Stimulated activated memory B cell treated with anti-CD40 and anti-IgM and Interleukin-4, amounts not matched to agents 10 μg/mL and 1 μg/mL and 100 μg/mL, for 72 hours (primary cell): ENCODE results near the gene SMTNL2.
"Not testable (repeated sequence)": the region's sequence is repeated elsewhere in the genome, so short reads cannot be mapped to it uniquely, and the experiment has no call there.

Experiments used
- ATAC-seq: fragments of 150-1000 bp; cut with Tn5 transposase; 2 replicates; pipeline ENCODE4 v1.10.0; 2021
- H3K27ac Mint-ChIP-seq: one replicate; pipeline ENCODE4 v1.8.0; 2022; ENCODE audit warnings: mild to moderate bottlenecking, mixed read lengths
- H3K27me3 Mint-ChIP-seq: one replicate; pipeline ENCODE4 v1.8.0; 2022; ENCODE audit warnings: mixed read lengths
- H3K36me3 Mint-ChIP-seq: one replicate; pipeline ENCODE4 v1.8.0; 2022; ENCODE audit warnings: mixed read lengths
- H3K4me1 Mint-ChIP-seq: one replicate; pipeline ENCODE4 v1.8.0; 2022; ENCODE audit warnings: mixed read lengths
- H3K4me3 Mint-ChIP-seq: one replicate; pipeline ENCODE4 v1.8.0; 2022; ENCODE audit warnings: mild to moderate bottlenecking, moderate library complexity, mixed read lengths
- H3K9me3 Mint-ChIP-seq: one replicate; pipeline ENCODE4 v1.8.0; 2022; ENCODE audit warnings: mixed read lengths

The SMTNL2 gene

DNA sequence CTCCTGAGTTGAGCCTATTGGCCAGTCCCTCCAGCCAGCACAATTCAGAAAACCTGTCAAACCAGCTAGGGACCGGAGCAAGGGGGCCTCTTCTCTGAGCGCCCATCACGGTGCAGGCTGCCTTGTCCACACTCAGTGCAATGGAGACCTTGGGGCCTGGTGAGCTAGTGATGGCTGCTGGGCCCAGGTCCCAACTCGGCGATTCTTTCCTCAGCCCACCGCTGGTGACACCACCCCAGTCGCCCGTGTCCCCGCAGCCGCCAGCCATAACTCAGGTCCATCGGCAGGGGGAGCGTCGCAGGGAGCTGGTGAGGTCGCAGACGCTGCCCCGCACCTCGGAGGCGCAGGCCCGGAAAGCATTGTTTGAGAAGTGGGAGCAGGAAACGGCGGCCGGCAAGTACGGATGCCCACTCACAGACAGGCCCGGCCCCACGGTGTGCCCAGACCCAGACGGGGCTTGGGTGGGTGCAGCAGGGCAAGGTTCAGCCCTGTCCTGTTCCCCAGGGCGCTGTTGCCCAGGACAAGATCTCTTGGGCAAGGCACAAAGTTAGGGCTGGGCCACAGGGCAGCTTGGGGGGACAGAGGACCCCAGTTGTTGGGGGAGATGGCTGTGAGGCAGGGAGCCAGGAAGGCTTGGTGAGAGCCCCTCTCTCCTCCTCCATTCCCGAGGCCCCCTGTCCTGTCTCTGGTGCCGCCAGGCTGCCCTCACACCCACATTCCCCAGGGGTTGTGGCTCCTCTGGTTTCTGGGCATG is 10.8 kb downstream of the SMTNL2 start:
- H3K4me1 Mint-ChIP-seq: peaks cover 7% of the 10 kb centered on the region
- H3K9me3 Mint-ChIP-seq: no peaks in the 10 kb centered on the region
- no peaks in the 10 kb centered on the region for H3K36me3 Mint-ChIP-seq
- peaks cover 79% of the 10 kb centered on the region for H3K27me3 Mint-ChIP-seq
- H3K4me3 Mint-ChIP-seq: no peak overlapping the region
- no peak overlapping the region for H3K27ac Mint-ChIP-seq
- peak; percentile 52 for ATAC-seq

DNA sequence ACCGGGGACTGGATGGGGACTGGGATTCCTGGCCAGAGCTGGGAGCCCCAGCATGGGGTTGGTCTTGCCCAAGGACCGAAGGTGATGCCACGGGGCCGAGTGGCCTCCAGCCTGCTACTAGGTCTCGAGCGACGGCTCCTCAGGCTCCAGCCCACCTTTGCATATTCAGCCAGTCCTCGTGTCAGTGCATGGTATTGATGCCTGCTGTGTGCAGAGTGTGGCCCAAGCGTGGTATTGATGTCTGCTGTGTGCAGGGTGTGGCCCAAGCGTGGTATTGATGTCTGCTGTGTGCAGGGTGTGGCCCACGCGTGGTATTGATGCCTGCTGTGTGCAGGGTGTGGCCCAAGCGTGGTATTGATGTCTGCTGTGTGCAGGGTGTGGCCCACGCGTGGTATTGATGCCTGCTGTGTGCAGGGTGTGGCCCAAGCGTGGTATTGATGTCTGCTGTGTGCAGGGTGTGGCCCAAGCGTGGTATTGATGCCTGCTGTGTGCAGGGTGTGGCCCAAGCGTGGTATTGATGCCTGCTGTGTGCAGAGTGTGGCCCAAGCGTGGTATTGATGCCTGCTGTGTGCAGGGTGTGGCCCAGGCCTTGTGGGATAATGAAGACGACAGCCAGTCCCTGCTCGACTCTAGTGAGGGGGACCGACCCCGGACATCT is 11.5 kb downstream of the SMTNL2 start:
- H3K4me1 Mint-ChIP-seq, H3K27ac Mint-ChIP-seq, H3K9me3 Mint-ChIP-seq, ATAC-seq, H3K36me3 Mint-ChIP-seq, H3K4me3 Mint-ChIP-seq: not testable (repeated sequence)
- H3K27me3 Mint-ChIP-seq: peaks cover 76% of the 10 kb centered on the region

DNA sequence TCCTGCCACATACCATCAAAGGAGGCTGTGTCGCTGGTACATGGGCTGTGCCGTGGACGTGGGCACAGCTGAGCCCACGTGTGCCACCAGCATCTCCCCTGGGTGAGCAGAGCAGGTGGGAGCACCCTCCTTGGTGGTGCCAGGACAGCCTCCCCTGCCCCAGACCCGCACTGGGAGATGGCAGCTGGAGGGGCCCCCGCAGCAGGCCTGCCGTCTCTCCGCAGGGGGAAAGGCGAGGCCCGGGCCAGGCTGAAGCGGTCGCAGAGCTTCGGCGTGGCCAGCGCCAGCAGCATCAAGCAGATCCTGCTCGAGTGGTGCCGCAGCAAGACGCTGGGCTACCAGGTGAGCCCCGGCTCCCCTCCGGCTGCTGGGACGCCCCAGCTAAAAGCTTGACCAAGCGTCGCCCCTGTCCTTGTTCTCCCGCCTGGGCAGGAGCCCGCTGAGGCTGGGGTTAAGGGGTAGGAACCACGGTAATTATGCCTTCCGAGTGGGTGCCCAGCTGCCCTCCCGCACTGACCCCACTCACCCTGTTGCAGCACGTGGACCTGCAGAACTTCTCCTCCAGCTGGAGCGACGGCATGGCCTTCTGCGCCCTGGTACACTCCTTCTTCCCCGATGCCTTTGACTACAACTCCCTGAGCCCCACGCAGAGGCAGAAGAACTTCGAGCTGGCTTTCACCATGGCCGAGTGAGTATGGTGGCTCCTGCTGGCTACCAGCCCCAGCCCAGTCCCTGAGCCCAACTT is 12.5 kb downstream of the SMTNL2 start:
- Mint-ChIP-seq H3K4me3 (no peak overlapping the region), H3K27ac (no peak overlapping the region), H3K4me1 (peaks cover 7% of the 10 kb centered on the region), H3K27me3 (peaks cover 73% of the 10 kb centered on the region), H3K9me3 (no peaks in the 10 kb centered on the region), H3K36me3 (no peaks in the 10 kb centered on the region)
- no peak for ATAC-seq

DNA sequence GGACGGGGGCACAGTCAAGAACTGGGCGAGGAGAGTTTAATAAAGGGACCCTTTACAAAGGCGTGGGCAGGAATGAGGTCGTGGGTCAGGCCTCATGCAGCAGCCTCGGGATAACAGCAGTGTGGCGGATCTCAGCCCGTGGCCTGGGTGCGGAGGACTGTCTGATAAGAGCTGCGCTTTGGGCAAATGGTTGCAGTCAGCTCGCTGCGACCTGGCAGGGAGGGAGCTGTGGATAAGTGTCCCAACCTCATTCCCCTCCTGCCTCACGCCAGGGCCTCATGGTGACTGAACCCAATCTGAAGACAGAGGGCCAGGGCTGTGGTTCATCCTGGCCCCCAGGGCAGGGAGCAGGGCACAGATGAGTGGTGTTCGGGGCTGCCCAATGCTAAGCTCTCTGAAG is 13.6 kb downstream of the SMTNL2 start:
- no peak for ATAC-seq

DNA sequence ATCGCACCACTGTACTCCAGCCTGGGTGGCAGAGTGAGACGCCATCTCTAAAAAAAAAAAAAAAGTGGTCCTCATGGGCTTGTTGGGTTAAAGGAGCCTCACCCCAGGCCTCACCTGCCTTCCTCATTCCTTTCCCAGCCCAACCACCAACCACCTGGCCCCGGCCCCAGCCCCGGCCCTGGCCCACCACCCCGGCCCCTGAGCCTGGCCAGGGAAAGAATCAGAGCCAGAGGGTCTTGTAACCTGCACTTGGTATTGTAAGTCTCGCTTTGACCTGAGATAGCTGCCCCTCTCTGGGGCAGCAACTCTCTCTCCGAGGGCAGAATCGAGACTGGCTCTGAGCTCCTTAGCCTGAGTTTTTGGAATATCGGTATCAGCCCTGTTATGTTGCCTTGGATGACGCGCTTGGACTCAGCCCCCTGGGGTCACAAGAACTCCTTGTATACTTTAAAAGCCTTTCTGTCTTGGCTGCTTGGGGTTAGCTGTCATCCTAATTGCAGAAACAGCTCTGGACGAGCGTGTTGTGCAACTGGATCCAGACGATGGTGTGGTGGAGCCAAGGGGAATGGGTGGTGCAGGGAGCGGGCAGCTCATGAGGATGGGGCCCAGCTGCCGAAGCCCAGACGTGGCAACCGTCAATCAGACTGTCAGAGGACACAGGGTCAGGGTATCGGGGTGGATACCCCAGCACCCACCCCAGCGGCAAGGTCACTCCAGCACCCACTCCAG is 14.6 kb downstream of the SMTNL2 start:
- no peaks in the 10 kb centered on the region for H3K9me3 Mint-ChIP-seq
- ATAC-seq: no peak
- peaks cover 7% of the 10 kb centered on the region for H3K4me1 Mint-ChIP-seq
- H3K27ac Mint-ChIP-seq: no peak overlapping the region
- no peak overlapping the region for H3K4me3 Mint-ChIP-seq
- H3K36me3 Mint-ChIP-seq: no peaks in the 10 kb centered on the region
- peaks cover 55% of the 10 kb centered on the region for H3K27me3 Mint-ChIP-seq

More for the DNA sequence above, 13.6 kb downstream of the SMTNL2 start:
- Mint-ChIP-seq H3K4me3 (no peak overlapping the region), H3K27me3 (peaks cover 62% of the 10 kb centered on the region), H3K27ac (no peak overlapping the region), H3K36me3 (no peaks in the 10 kb centered on the region), H3K4me1 (peaks cover 7% of the 10 kb centered on the region), H3K9me3 (no peaks in the 10 kb centered on the region)

DNA sequence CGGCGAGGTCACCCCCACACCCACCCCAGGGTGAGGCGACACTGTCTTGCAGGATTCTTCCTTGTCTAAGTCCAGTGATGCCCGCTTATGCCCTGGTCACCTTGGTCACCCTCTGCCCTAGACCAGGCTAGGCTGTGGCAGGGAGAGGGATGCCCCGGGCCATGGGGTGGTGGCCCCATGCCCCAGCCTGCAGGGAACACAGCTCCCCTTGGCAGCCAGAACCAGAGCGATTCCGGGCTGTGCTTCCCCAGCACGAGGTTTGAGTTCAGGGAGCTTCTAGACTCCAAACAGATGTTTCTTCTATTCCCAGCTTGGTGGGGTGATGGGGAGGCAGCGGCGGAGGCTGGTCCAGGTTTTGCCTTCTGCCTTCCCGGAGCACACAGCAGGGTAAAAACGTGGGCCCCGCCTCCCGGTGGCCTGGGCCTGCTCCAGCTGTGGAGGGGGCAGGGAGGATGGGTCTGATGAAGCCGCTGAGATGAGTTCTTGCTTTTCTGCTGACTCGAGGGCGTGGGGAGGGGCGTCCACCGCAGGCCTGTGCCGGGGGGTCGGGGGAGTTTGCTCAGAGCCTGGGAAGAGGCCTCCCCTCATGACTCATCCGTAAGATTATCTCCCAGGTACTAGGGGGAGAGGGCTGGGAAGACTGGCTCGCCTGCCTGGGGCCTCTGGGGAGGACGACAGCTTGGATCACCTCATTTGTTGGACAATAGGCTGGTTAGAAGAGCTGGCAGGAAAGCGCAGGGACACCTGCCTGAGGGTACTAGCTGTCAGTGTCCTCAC is 15.4 kb downstream of the SMTNL2 start:
- no peaks in the 10 kb centered on the region for H3K9me3 Mint-ChIP-seq
- H3K4me1 Mint-ChIP-seq: peaks cover 7% of the 10 kb centered on the region
- no peaks in the 10 kb centered on the region for H3K36me3 Mint-ChIP-seq
- ATAC-seq: no peak
- peaks cover 59% of the 10 kb centered on the region for H3K27me3 Mint-ChIP-seq
- H3K4me3 Mint-ChIP-seq: no peak overlapping the region
- H3K27ac Mint-ChIP-seq: no peak overlapping the region

DNA sequence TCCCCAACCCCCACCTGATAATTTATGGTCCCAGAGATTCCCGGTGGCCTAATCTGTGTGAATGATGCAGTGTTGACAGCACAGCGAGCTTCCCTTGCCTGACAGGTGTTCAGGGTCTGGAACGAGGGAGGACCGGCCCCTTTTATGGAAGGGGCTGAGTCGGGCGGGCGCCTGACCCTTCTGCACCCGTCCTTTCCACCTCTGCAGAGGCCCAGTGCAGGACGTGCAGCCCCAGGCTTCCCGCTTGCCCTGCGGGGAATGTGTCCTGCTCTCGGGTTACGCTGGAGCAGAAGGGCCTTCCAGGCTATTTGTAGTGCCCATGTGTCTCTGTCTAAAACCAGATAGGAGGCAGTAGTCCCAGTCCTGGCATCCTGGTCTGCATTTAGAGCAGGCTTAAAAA is 16.2 kb downstream of the SMTNL2 start:
- no peaks in the 10 kb centered on the region for H3K9me3 Mint-ChIP-seq
- H3K4me1 Mint-ChIP-seq: peaks cover 3% of the 10 kb centered on the region
- H3K27ac Mint-ChIP-seq: no peak overlapping the region
- no peaks in the 10 kb centered on the region for H3K36me3 Mint-ChIP-seq
- ATAC-seq: no peak
- no peak overlapping the region for H3K4me3 Mint-ChIP-seq
- peaks cover 55% of the 10 kb centered on the region for H3K27me3 Mint-ChIP-seq

DNA sequence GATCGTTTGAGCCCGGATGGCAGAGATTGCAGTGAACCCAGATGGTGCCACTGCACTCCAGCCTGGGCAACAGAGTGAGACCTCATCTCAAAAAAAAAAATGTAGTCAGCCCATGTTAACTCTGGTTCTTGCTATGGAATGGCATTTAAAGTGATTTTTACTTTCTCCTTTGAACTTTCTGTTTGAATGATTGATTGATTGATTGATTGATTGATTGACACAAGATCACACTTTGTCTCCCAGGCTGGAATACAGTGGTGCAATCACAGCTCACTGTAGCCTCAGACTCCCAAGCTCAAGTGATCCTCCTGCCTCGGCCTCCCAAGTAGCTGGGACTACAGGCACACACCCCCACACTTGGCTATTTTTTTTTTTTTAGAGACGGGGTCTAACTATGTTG is 17.0 kb downstream of the SMTNL2 start:
- peaks cover 57% of the 10 kb centered on the region for H3K27me3 Mint-ChIP-seq
- no peak for ATAC-seq
- H3K4me3 Mint-ChIP-seq: no peak overlapping the region
- no peak overlapping the region for H3K27ac Mint-ChIP-seq
- H3K9me3 Mint-ChIP-seq: no peaks in the 10 kb centered on the region
- peaks cover 7% of the 10 kb centered on the region for H3K4me1 Mint-ChIP-seq
- H3K36me3 Mint-ChIP-seq: no peaks in the 10 kb centered on the region

DNA sequence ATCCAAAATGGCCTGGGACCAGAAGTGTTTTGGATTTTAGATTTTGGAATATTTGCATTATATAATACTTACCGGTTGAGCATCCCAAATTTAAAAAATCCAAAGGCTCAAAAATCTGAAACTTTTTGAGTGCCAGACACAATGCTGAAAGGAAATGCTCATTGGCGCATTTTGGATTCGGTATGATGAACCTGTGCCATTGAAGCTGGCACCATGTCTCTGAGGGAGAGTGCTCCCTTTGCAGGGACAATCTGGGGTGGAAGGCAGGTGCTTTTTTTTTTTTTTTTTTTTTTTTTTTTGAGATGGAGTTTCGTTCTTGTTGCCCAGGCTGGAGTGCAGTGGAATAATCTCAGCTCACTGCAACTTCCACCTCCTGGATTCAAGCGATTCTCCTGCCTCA is 17.7 kb downstream of the SMTNL2 start:
- Mint-ChIP-seq H3K4me3 (no peak overlapping the region), H3K4me1 (peaks cover 7% of the 10 kb centered on the region), H3K9me3 (no peaks in the 10 kb centered on the region), H3K27ac (no peak overlapping the region), H3K27me3 (peaks cover 50% of the 10 kb centered on the region), H3K36me3 (no peaks in the 10 kb centered on the region)
- no peak for ATAC-seq

DNA sequence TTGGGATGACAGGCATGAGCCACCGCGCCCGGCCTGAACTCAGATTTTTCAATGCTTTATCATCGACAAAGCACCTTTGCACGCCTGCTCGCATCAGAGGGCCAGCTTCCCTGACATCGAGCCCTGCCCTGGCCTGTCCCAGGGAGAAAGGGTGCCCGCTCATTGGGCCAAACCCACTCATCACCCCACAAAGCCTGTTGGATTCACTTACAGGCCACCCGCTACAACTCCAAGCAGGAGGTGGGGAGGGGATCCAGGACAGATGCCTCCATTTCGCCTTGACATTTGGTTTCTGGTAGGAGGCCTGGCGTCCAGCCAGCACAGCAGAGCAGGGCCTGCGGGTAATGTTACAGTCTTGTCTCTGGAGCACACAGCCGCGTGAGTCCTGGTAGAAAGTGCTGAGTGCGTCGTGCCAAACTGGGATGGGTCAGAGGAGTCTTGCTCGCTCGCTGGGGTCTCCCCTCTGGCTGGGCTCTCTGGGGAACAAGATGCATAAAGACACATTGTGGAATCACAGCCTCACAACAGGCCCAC is 19.8 kb downstream of the SMTNL2 start:
- Mint-ChIP-seq H3K4me1 (peaks cover 7% of the 10 kb centered on the region), H3K9me3 (no peaks in the 10 kb centered on the region), H3K36me3 (no peaks in the 10 kb centered on the region), H3K4me3 (no peak overlapping the region), H3K27me3 (peaks cover 50% of the 10 kb centered on the region), H3K27ac (no peak overlapping the region)
- no peak for ATAC-seq

DNA sequence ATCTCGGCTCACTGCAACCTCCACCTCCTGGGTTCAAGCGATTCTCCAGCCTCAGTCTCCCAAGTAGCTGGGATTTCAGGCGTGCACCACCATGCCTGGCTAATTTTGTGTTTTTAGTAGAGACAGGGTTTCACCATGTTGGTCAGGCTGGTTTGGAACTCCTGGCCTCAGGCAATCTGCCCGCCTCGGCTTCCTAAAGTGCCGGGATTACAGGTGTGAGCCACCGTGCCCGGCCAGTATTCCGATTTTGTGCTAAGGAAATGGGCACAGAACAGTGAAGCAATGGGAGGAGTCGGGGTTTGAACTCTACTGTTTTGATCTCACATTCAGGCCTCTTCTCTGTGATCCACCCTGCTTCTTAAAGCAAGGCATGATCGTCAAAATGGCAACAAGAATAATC is 20.4 kb downstream of the SMTNL2 start:
- not testable (repeated sequence) for H3K36me3 Mint-ChIP-seq, ATAC-seq, H3K27ac Mint-ChIP-seq, H3K4me1 Mint-ChIP-seq, H3K4me3 Mint-ChIP-seq, H3K9me3 Mint-ChIP-seq
- peaks cover 50% of the 10 kb centered on the region for H3K27me3 Mint-ChIP-seq

DNA sequence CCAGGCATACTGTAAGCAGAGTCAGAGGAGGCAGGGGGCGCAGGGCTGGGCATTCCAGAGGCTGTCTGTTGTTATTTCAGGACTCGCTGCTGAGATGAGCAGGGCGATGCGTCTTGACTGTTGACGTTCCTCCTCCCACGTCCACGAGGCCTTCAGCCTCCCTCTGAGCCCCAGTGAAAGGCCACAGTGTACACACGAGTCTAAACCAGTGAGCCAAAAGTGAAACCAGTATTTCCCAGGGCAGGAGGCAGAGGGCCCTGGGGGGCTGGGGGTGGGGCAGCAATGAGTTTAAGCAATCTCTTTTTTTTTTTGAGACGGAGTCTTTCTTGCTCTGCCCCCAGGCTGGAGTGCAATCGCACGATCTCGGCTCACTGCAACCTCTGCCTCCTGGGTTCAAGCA is 21.5 kb downstream of the SMTNL2 start:
- Mint-ChIP-seq H3K27ac (no peak overlapping the region), H3K4me3 (no peak overlapping the region), H3K9me3 (no peaks in the 10 kb centered on the region), H3K4me1 (peaks cover 7% of the 10 kb centered on the region), H3K27me3 (peaks cover 44% of the 10 kb centered on the region), H3K36me3 (no peaks in the 10 kb centered on the region)
- peak; percentile 67 for ATAC-seq

DNA sequence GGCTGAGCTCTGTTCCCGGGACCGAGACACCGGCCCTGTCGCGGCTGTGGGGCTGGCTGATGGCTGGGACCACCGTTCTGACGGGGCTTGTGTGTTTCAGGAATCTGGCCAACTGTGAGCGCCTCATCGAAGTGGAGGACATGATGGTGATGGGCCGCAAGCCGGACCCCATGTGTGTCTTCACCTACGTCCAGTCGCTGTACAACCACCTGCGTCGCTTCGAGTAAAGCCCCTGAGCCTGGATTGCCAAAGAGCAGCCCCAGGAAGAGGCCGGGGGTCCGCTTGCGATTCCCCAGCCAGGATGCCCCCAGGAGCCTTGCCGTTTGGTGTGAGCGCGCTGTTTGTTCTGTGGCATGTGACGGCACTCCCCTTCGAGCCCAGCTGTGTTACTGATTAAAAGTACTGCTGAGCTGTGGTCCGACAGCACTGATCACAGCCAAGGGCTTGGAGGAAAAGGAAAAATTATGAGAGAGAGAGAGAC is 23.0 kb downstream of the SMTNL2 start:
- H3K27me3 Mint-ChIP-seq: peaks cover 54% of the 10 kb centered on the region
- no peaks in the 10 kb centered on the region for H3K36me3 Mint-ChIP-seq
- no peak overlapping the region for H3K27ac Mint-ChIP-seq
- no peak overlapping the region for H3K4me3 Mint-ChIP-seq
- ATAC-seq: no peak
- H3K4me1 Mint-ChIP-seq: peaks cover 7% of the 10 kb centered on the region
- no peaks in the 10 kb centered on the region for H3K9me3 Mint-ChIP-seq

DNA sequence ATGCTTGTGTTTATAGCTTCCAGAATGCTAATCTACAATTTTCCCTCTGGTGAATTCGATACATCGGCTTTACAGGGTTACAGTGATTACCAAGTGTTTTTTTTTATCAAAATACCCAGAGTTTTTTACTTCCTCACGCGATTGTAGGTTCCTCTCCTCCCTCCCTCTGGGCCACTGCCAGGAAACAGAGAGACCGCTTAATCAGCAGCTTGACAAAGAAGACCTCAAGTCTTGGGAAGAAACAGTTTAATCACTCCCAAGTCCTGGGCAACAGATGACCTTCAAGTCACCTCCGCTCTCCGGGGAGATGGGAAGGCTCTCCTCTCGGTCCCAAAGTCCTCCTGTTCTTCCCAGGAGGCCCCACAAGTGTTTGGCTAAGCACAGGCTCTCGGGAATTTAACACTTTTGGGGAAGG is 23.5 kb downstream of the SMTNL2 start:
- no peak overlapping the region for H3K27ac Mint-ChIP-seq
- no peaks in the 10 kb centered on the region for H3K36me3 Mint-ChIP-seq

More for the DNA sequence above, 23.5 kb downstream of the SMTNL2 start:
- H3K9me3 Mint-ChIP-seq: no peaks in the 10 kb centered on the region
- peaks cover 7% of the 10 kb centered on the region for H3K4me1 Mint-ChIP-seq
- no peak for ATAC-seq
- H3K4me3 Mint-ChIP-seq: no peak overlapping the region
- peaks cover 54% of the 10 kb centered on the region for H3K27me3 Mint-ChIP-seq
